Lower lobe of right lung (tissue), 2 donors: ENCODE measurements around the gene HOXA3. TPM values are rescaled to one million over a fixed set of nuclear protein-coding genes. Genes with fewer than 3 reads are reported as not detected.
A peak's percentile ranks its signal among the peaks of the same experiment; 100 is the strongest.

Experiments used
- ATAC-seq, 2 donors: fragments of 200-7000 bp; cut with Tn5 transposase; one replicate each; pipeline ENCODE4 v1.9.1; 2020 to 2022; ENCODE audit warnings: mild to moderate bottlenecking in 2 of 2, moderate library complexity in 2 of 2
- DNase-seq: peaks from one replicate; pipeline ENCODE4 v3.0.0-alpha.2; 2020
- H3K27ac ChIP-seq: fragments of 200-600 bp; one replicate; pipeline ENCODE4 v1.8.0; 2022
- H3K27me3 ChIP-seq: fragments of 200-600 bp; one replicate; pipeline ENCODE4 v1.8.0; 2022; ENCODE audit warnings: low read depth
- H3K36me3 ChIP-seq: fragments of 200-600 bp; one replicate; pipeline ENCODE4 v1.8.0; 2022; ENCODE audit warnings: mild to moderate bottlenecking
- H3K4me1 ChIP-seq: fragments of 200-600 bp; one replicate; pipeline ENCODE4 v1.8.0; 2022
- H3K4me3 ChIP-seq: fragments of 200-600 bp; one replicate; pipeline ENCODE4 v1.8.0; 2022; ENCODE audit warnings: mild to moderate bottlenecking
- H3K9me3 ChIP-seq: fragments of 200-600 bp; one replicate; pipeline ENCODE4 v1.8.0; 2022
- CTCF ChIP-seq: fragments of 200-600 bp; IDR thresholded peaks from one replicate; pipeline ENCODE4 v1.8.0; 2022; ENCODE audit warnings: antibody characterized with exemption, mild to moderate bottlenecking
- intact Hi-C: fragments of 100-400 bp; cut with DNase I; formaldehyde crosslinking; loops from one replicate; pipeline ENCODE4 v1.11.0; 2022
- total RNA-seq: library from RNA; stranded (reverse); fragmentation: NEBNext Ultra II Directional; extraction: Animal tissue kit (Norgen Biotek cat#: 25700); gene quantifications from one replicate; pipeline ENCODE4 v1.2.1, GENCODE V29; 2021
- donor health status: DM: no; HTN: yes; CAD: no; lungs with severe emphysema.

Gene HOXA3
- total RNA-seq, 1 donor from 2014 or later, result 4.6 TPM

GRCh38 chr7:27157702-27158431 is 5.5 kb upstream of the HOXA3 start:
- H3K36me3 ChIP-seq, result no peaks in the 10 kb centered on the region
- H3K9me3 ChIP-seq, result no peaks in the 10 kb centered on the region
- no peak overlapping the region for H3K27ac ChIP-seq
- peaks cover 45% of the 10 kb centered on the region for H3K4me1 ChIP-seq
- no peak overlapping the region for H3K4me3 ChIP-seq
- intact Hi-C loops, result loop anchor here (10.0 kb wide), 1 partner anchor 783 kb away; no protein-coding TSS in a partner anchor
- TF ChIP-seq CTCF, result no peak
- peaks cover 95% of the 10 kb centered on the region for H3K27me3 ChIP-seq
- DNase-seq (no peak), ATAC-seq (no peak)

- H3K9me3 ChIP-seq, result no peaks in the 10 kb centered on the region
- H3K27me3 ChIP-seq, result peaks cover 95% of the 10 kb centered on the region
- no peaks in the 10 kb centered on the region for H3K36me3 ChIP-seq
- DNase-seq, result no peak
- ATAC-seq, result no peak
- intact Hi-C loops, result loop anchor here (10.0 kb wide), 1 partner anchor 782 kb away; no protein-coding TSS in a partner anchor
- peaks cover 53% of the 10 kb centered on the region for H3K4me1 ChIP-seq
- no peak for TF ChIP-seq CTCF
- H3K4me3 ChIP-seq, result peak overlapping the region; percentile 60
- peak overlapping the region; percentile 81 for H3K27ac ChIP-seq
These were observed 4.7 kb upstream of the HOXA3 start for GRCh38 chr7:27156916-27157701.

- ATAC-seq (peak in 1 of 2 donors; percentile 14), DNase-seq (no peak)
- Histone ChIP-seq H3K9me3 (no peaks in the 10 kb centered on the region), H3K36me3 (no peaks in the 10 kb centered on the region), H3K27ac (peak within 1 kb of the TSS; percentile 81), H3K4me1 (peaks cover 56% of the 10 kb centered on the region), H3K4me3 (peak within 1 kb of the TSS; percentile 60), H3K27me3 (peaks cover 95% of the 10 kb centered on the region)
- no peak for TF ChIP-seq CTCF
- intact Hi-C loops, result loop anchor here (10.0 kb wide), 1 partner anchor 782 kb away; no protein-coding TSS in a partner anchor
These were observed 4.1 kb upstream of the HOXA3 start, which contains the start of gene HOXA7 for GRCh38 chr7:27156508-27156898. TSS of gene HOXA7 (minus strand) at chr7:27156675. CDS start at chr7:27156545, 130 bp downstream.

GRCh38 chr7:27155816-27156507 is 3.6 kb upstream of the HOXA3 start:
- TF ChIP-seq CTCF, result no peak
- H3K4me1 ChIP-seq, result peaks cover 57% of the 10 kb centered on the region
- peak overlapping the region; percentile 60 for H3K4me3 ChIP-seq
- peak overlapping the region; percentile 81 for H3K27ac ChIP-seq
- H3K36me3 ChIP-seq, result no peaks in the 10 kb centered on the region
- peaks cover 97% of the 10 kb centered on the region for H3K27me3 ChIP-seq
- H3K9me3 ChIP-seq, result no peaks in the 10 kb centered on the region
- DNase-seq (no peak), ATAC-seq (peak in 1 of 2 donors; percentile 2)
- intact Hi-C loops, result loop anchor here (10.0 kb wide), 1 partner anchor 781 kb away; no protein-coding TSS in a partner anchor
